ENCODE results near the gene ALOX12B.

Gene ALOX12B

DNA sequence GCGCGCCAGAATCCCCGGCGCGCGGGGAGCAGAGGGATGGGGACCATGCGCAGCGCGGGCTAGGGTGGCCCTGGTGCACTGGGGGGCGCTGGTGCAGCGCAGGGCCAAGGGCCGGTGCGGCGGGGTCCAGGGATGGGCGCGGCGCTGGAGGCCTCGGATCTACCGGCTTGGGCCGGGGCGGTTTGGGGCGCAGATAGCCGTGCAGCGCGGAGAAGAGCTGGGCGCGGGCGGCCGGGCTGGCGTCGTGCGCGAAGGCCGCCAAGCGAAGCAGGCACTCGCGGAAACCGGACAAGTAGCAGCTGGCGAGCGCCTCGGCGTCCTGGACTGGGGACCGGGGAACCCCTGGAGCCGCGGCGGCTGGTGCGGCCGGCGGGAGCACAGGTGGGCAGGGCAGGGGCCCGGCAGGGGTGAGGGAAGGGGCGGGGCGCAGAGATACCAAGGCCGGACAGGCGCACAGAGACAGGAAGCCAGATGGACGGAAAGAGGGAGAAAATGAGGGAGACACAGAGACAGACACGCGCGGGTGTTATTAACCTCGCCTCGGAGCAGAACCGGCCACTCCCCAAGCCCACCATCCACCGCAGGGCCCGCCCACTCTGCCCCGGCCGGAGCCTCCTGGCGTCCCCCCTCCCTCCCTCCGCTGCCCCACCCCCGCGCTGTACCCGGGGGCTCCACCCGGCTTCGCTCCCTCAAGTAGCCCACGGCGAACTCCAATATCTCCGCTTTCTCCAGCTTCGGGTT lies 34.3 kb upstream of the ALOX12B start:
- DNase-seq (ENCODE audit: low read depth): peak; percentile 64
- peak overlapping the region; percentile 66 for H3K4me3 ChIP-seq (ENCODE audit: low read length)
- TF ChIP-seq, protein P1, sequence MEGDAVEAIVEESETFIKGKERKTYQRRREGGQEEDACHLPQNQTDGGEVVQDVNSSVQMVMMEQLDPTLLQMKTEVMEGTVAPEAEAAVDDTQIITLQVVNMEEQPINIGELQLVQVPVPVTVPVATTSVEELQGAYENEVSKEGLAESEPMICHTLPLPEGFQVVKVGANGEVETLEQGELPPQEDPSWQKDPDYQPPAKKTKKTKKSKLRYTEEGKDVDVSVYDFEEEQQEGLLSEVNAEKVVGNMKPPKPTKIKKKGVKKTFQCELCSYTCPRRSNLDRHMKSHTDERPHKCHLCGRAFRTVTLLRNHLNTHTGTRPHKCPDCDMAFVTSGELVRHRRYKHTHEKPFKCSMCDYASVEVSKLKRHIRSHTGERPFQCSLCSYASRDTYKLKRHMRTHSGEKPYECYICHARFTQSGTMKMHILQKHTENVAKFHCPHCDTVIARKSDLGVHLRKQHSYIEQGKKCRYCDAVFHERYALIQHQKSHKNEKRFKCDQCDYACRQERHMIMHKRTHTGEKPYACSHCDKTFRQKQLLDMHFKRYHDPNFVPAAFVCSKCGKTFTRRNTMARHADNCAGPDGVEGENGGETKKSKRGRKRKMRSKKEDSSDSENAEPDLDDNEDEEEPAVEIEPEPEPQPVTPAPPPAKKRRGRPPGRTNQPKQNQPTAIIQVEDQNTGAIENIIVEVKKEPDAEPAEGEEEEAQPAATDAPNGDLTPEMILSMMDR (IDR thresholded peaks at IDR 0.05; ENCODE audit: insufficient read depth, low read depth, low read length, missing control alignments): peak; percentile 4

GRCh38 chr17:8121407-8121680 lies 33.8 kb upstream of the ALOX12B start:
- TF ChIP-seq, protein P1 (IDR thresholded peaks at IDR 0.05; ENCODE audit: insufficient read depth, low read depth, low read length, missing control alignments): no peak
- peak overlapping the region; percentile 66 for H3K4me3 ChIP-seq (ENCODE audit: low read length)
- no peak for DNase-seq (ENCODE audit: low read depth)

GRCh38 chr17:8120520-8121406 lies 33.2 kb upstream of the ALOX12B start:
- H3K4me3 ChIP-seq (ENCODE audit: low read length): peak overlapping the region; percentile 66
- peak; percentile 87 for DNase-seq (ENCODE audit: low read depth)
- TF ChIP-seq, protein P1 (IDR thresholded peaks at IDR 0.05; ENCODE audit: insufficient read depth, low read depth, low read length, missing control alignments): peak; percentile 39

- H3K4me3 ChIP-seq (ENCODE audit: low read length): peak overlapping the region; percentile 66
- peak; percentile 89 for DNase-seq (ENCODE audit: low read depth)
- TF ChIP-seq, protein P1 (IDR thresholded peaks at IDR 0.05; ENCODE audit: insufficient read depth, low read depth, low read length, missing control alignments): no peak
Observed at GRCh38 chr17:8119581-8120519, 32.3 kb upstream of the ALOX12B start.

DNA sequence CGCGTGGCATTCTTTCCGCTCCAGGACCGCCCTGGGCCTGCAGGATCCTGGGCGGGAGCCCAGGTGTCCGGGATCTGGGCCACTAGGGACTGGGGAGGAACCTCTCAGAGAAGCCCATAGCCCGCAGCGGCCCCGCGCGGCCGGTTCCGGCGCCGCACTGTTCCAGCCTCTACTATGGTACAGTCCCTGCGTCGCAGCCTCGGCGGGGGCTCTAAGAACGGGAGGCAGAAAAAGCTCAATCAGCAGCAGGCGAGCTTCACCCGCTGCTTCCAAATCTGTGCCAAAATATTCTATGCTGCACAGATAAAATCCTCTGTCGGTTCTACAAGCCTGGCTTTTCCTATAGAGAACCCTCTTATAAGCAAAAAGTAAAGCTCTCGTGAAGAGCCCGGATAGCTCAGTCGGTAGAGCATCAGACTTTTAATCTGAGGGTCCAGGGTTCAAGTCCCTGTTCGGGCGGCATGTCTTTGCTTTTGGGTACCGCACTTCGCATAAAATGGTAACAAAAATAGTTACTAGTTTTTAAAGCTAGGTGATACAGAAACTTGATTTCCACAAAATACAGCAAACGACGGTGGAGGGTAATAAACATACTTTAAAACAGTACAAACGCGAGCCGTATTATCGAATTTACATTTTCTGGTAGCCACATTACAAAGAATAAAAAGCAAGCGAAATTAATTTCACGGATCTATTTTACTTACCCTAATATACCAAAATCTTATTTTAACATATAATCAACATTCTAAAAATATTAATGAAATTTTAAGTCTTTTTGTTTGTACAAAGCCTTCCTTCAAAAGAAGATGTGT lies 31.5 kb upstream of the ALOX12B start:
- TF ChIP-seq, protein P1 (IDR thresholded peaks at IDR 0.05; ENCODE audit: insufficient read depth, low read depth, low read length, missing control alignments): peak; percentile 84
- peak overlapping the region; percentile 60 for H3K4me3 ChIP-seq (ENCODE audit: low read length)
- DNase-seq (ENCODE audit: low read depth): peak; percentile 79

Data from epithelial cell of esophagus (primary cell).